Thymus (tissue), 11 donors: Measurements from ENCODE around the gene STX1A. TPM values are rescaled to one million over a fixed set of nuclear protein-coding genes. Genes with fewer than 3 reads are reported as not detected.
A peak's percentile ranks its signal among the peaks of the same experiment; 100 is the strongest.

ENCODE experiments used
- DNase-seq, 9 donors: peaks; one replicate each; pipeline ENCODE4 v3.0.0-alpha.2; 2013; ENCODE audit warnings: low spot score in 9 of 9, low read depth in 6 of 9, missing footprints in 1 of 9
- H3K27ac ChIP-seq, 2 donors: one replicate each; pipeline ENCODE4 v1.5.1; 2013; ENCODE audit warnings: control low read depth in 1 of 2, low read depth in 1 of 2, low read length in 1 of 2, mild to moderate bottlenecking in 1 of 2, moderate library complexity in 1 of 2
- H3K27me3 ChIP-seq, 2 donors: one replicate each; pipeline ENCODE4 v1.5.1; 2013; ENCODE audit warnings: low read length in 1 of 2; ENCODE audit not compliant: control insufficient read depth in 2 of 2, insufficient read depth in 1 of 2
- H3K36me3 ChIP-seq, 2 donors: one replicate each; pipeline ENCODE4 v1.5.1; 2013; ENCODE audit warnings: low read length in 1 of 2, mild to moderate bottlenecking in 1 of 2, moderate library complexity in 1 of 2; ENCODE audit not compliant: control insufficient read depth in 2 of 2, insufficient read depth in 2 of 2
- H3K4me1 ChIP-seq, 2 donors: one replicate each; pipeline ENCODE4 v1.5.1; 2013; ENCODE audit warnings: low read length in 2 of 2; ENCODE audit not compliant: control insufficient read depth in 2 of 2, insufficient read depth in 2 of 2
- H3K4me3 ChIP-seq, 2 donors: one replicate each; pipeline ENCODE4 v1.5.1; 2013; ENCODE audit warnings: low read length in 2 of 2, control low read depth in 1 of 2, mild to moderate bottlenecking in 1 of 2
- H3K9me3 ChIP-seq, 2 donors: one replicate each; pipeline ENCODE4 v1.5.1; 2013; ENCODE audit warnings: low read length in 1 of 2, mild to moderate bottlenecking in 1 of 2; ENCODE audit not compliant: control insufficient read depth in 2 of 2, insufficient read depth in 1 of 2
- WGBS: extraction: QIAGEN DNeasy Blood & Tissue Kit; methylation state at CpG from one replicate; pipeline ENCODE4 v1.1.7; 2013; 5-methylcytosine and 5-hydroxymethylcytosine counted together
- polyA plus RNA-seq: library from polyadenylated mRNA; stranded (reverse); fragments of 200-250 nt; gene quantifications from one replicate; pipeline ENCODE4 v1.2.3, GENCODE V29; 2013
- total RNA-seq: library from RNA; stranded (reverse); fragments of 120-200 nt; gene quantifications from one replicate; pipeline ENCODE4 v1.2.4, GENCODE V29; 2013
- donor health status: healthy.

Gene STX1A
- total and polyA plus RNA-seq, 2 donors: 2.2 to 5.4 TPM

- no peak for DNase-seq
- H3K27ac ChIP-seq: no peak overlapping the region
- no peaks in the 10 kb centered on the region for H3K36me3 ChIP-seq
- H3K27me3 ChIP-seq: peaks cover 0 to 13% of the 10 kb centered on the region in 2 donors
- H3K4me1 ChIP-seq: peaks cover 16% of the 10 kb centered on the region in 2 donors
- H3K4me3 ChIP-seq: no peak overlapping the region
- H3K9me3 ChIP-seq: no peaks in the 10 kb centered on the region
- WGBS: 89% methylated on average over 10 of the region's 10 CpGs
These were observed 13.9 kb downstream of the STX1A start for GRCh38 chr7:73705551-73705920.

GRCh38 chr7:73704640-73705550, 14.6 kb downstream of the STX1A start:
- H3K27ac ChIP-seq: no peak overlapping the region
- 87% methylated on average over 23 of the region's 23 CpGs for WGBS
- H3K4me1 ChIP-seq: peaks cover 16% of the 10 kb centered on the region in 2 donors
- H3K36me3 ChIP-seq: peaks cover 1 to 2% of the 10 kb centered on the region in 2 donors
- H3K27me3 ChIP-seq: peaks cover 0 to 13% of the 10 kb centered on the region in 2 donors
- H3K9me3 ChIP-seq: no peaks in the 10 kb centered on the region
- no peak for DNase-seq
- H3K4me3 ChIP-seq: no peak overlapping the region

GRCh38 chr7:73703757-73704639, 15.5 kb downstream of the STX1A start:
- Histone ChIP-seq H3K36me3 (peaks cover 7 to 8% of the 10 kb centered on the region in 2 donors), H3K9me3 (no peaks in the 10 kb centered on the region), H3K27me3 (peaks cover 0 to 13% of the 10 kb centered on the region in 2 donors), H3K4me1 (peaks cover 16% of the 10 kb centered on the region in 2 donors), H3K27ac (no peak overlapping the region), H3K4me3 (peak overlapping the region in 1 of 2 donors; percentile 27)
- DNase-seq: peak in 6 of 9 donors; percentile 45 to 83 (median 69)
- WGBS: 21% methylated on average over 45 of the region's 45 CpGs

- Histone ChIP-seq H3K36me3 (peaks cover 15% of the 10 kb centered on the region in 2 donors), H3K4me1 (peaks cover 16% of the 10 kb centered on the region in 2 donors), H3K4me3 (no peak overlapping the region), H3K27me3 (peaks cover 0 to 13% of the 10 kb centered on the region in 2 donors), H3K27ac (no peak overlapping the region), H3K9me3 (no peaks in the 10 kb centered on the region)
- WGBS: 57% methylated on average over 13 of the region's 13 CpGs
- no peak for DNase-seq
These were observed 16.2 kb downstream of the STX1A start for GRCh38 chr7:73703225-73703624.

- H3K36me3 ChIP-seq: peaks cover 16 to 20% of the 10 kb centered on the region in 2 donors
These were observed 16.8 kb downstream of the STX1A start for GRCh38 chr7:73702665-73703064.

GRCh38 chr7:73702226-73702625, 17.2 kb downstream of the STX1A start:
- no peaks in the 10 kb centered on the region for H3K9me3 ChIP-seq
- no peak for DNase-seq
- peaks cover 20 to 24% of the 10 kb centered on the region in 2 donors for H3K36me3 ChIP-seq
- no peak overlapping the region for H3K4me3 ChIP-seq
- peaks cover 0 to 13% of the 10 kb centered on the region in 2 donors for H3K27me3 ChIP-seq
- no peak overlapping the region for H3K27ac ChIP-seq
- WGBS: 85% methylated on average over 8 of the region's 8 CpGs
- H3K4me1 ChIP-seq: peaks cover 14 to 16% of the 10 kb centered on the region in 2 donors

More at GRCh38 chr7:73702665-73703064, 16.8 kb downstream of the STX1A start:
- Histone ChIP-seq H3K27ac (no peak overlapping the region), H3K27me3 (peaks cover 0 to 13% of the 10 kb centered on the region in 2 donors), H3K9me3 (no peaks in the 10 kb centered on the region), H3K4me1 (peaks cover 16% of the 10 kb centered on the region in 2 donors), H3K4me3 (no peak overlapping the region)
- no peak for DNase-seq
- 89% methylated on average over 18 of the region's 18 CpGs for WGBS

GRCh38 chr7:73701357-73701995, 18.0 kb downstream of the STX1A start:
- H3K4me1 ChIP-seq: peaks cover 8 to 12% of the 10 kb centered on the region in 2 donors
- H3K27me3 ChIP-seq: peaks cover 0 to 13% of the 10 kb centered on the region in 2 donors
- no peaks in the 10 kb centered on the region for H3K9me3 ChIP-seq
- DNase-seq: no peak
- WGBS: 71% methylated on average over 13 of the region's 13 CpGs
- no peak overlapping the region for H3K4me3 ChIP-seq
- no peak overlapping the region for H3K27ac ChIP-seq
- H3K36me3 ChIP-seq: peaks cover 28 to 32% of the 10 kb centered on the region in 2 donors

GRCh38 chr7:73700581-73701134, 18.8 kb downstream of the STX1A start:
- Histone ChIP-seq H3K4me1 (peaks cover 3 to 12% of the 10 kb centered on the region in 2 donors), H3K27ac (no peak overlapping the region), H3K27me3 (peaks cover 0 to 9% of the 10 kb centered on the region in 2 donors), H3K36me3 (peaks cover 34 to 38% of the 10 kb centered on the region in 2 donors), H3K9me3 (no peaks in the 10 kb centered on the region), H3K4me3 (no peak overlapping the region)
- no peak for DNase-seq
- 93% methylated on average over 15 of the region's 15 CpGs for WGBS
